Measurements from ENCODE around the gene EMC8. TPM values are rescaled to one million over a fixed set of nuclear protein-coding genes. Genes with fewer than 3 reads are reported as not detected.

The EMC8 gene
- total RNA-seq, 4 donors from 2014 or later = 27.9 to 40.0 (median 31.8) TPM

DNA sequence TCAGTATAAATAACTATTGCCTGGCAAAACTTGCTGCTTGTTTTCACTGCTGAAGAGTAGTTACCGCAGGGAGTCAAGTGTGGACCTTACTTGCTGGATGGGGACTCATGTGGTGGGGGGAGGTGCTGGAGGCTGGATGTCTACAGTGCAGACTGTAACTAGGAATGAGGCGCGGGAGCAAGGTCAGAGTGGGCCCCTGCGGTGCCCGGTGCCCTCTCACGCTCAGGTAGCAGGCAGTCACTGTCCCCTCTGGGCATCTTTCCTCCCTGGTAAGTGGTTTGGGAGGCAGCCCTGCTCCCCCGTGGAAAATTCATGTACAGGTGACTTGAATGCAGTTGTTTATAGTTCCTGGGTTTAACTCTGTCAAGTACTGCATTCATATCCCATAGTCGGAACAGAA is 4.6 kb downstream of the EMC8 start:
- in situ Hi-C loops (cut with MboI; ENCODE audit: low pct_ligation_motif_present in 1 of 4, low pct_unique_long_range_greater_than_20kb in 1 of 4, low sequenced_read_pairs in 3 of 4) (no loop called here), intact Hi-C loops (cut with DNase I; ENCODE audit: low total_unique reads) (no loop called here)
- H3K9me3 ChIP-seq = no peaks in the 10 kb centered on the region
- H3K4me3 ChIP-seq = no peak overlapping the region
- no peak overlapping the region for H3K27ac ChIP-seq
- no peak for DNase-seq
- WGBS, 2 donors (ENCODE audit: low coverage in 1 of 2) = 91% methylated on average over 8 of the region's 8 CpGs; no CpG with 5 or more reads in 1 of the 2 donors
- H3K4me1 ChIP-seq = peaks cover 9 to 19% (median 12%) of the 10 kb centered on the region in 4 donors
- H3K36me3 ChIP-seq = peaks cover 0 to 6% (median 0%) of the 10 kb centered on the region in 4 donors
- no peaks in the 10 kb centered on the region for H3K27me3 ChIP-seq
- TF ChIP-seq POLR2A (IDR thresholded peaks at IDR 0.05) (no peak), POLR2AphosphoS5 (IDR thresholded peaks at IDR 0.05) (no peak), EP300 (IDR thresholded peaks at IDR 0.05; ENCODE audit: low read depth) (no peak)
- TF ChIP-seq, protein P1, sequence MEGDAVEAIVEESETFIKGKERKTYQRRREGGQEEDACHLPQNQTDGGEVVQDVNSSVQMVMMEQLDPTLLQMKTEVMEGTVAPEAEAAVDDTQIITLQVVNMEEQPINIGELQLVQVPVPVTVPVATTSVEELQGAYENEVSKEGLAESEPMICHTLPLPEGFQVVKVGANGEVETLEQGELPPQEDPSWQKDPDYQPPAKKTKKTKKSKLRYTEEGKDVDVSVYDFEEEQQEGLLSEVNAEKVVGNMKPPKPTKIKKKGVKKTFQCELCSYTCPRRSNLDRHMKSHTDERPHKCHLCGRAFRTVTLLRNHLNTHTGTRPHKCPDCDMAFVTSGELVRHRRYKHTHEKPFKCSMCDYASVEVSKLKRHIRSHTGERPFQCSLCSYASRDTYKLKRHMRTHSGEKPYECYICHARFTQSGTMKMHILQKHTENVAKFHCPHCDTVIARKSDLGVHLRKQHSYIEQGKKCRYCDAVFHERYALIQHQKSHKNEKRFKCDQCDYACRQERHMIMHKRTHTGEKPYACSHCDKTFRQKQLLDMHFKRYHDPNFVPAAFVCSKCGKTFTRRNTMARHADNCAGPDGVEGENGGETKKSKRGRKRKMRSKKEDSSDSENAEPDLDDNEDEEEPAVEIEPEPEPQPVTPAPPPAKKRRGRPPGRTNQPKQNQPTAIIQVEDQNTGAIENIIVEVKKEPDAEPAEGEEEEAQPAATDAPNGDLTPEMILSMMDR (IDR thresholded peaks at IDR 0.05) = no peak

DNA sequence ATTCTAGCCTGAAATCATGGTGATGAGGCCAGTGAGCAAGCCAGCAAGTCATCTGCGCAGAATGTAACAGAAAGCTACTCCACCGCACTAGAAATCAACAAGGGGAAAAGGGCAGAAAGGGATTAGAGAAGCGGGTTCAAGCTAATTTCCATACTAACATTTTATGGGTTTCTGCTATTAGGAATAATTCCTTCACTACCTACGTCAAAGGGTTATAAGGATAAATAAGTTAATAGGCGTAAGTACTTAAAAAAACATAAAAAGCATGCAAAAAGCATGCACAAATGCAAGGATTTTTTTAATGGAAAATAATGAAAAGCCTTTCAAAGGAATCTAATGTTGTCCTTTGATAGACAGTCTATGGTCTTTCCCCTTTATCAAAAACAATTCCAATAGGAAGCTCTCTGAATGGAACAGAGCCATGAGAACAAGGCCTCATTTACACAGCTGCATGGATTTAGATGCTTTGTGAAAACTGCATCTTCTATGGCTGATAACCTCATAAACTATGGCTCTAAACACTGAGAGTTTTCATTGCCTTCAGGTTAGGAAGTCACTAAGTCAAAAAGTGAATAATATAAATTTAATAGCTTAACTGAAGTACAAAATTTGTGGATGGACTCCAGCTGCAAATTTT is 5.6 kb downstream of the EMC8 start:
- H3K27ac ChIP-seq = no peak overlapping the region
- intact Hi-C loops (cut with DNase I; ENCODE audit: low total_unique reads) = no loop called here
- 94 to 98% methylated on average over 4 to 5 of the region's 5 CpGs for WGBS, 2 donors (ENCODE audit: low coverage in 1 of 2)

DNA sequence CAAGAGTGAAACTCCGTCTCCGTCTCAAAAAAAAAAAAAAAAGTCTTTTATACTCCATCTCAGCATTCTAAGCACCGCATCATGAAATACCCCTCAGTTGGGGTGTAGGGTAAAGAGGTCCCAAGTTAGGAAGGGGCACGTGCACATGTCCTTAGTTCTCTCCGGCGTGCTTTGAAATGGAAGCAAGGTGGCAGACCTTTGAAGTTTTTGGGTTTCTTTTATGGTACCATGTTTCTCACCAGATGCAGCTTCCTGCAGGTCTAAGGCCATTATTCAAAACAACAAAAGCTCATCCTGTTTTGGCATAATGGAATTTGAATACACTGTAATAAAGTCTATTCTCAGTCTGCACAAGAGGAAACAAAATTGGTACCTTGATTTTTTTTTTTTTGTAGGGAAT is 9.6 kb downstream of the EMC8 start:
- Histone ChIP-seq H3K4me3 (no peak overlapping the region), H3K9me3 (no peaks in the 10 kb centered on the region), H3K27ac (no peak overlapping the region), H3K4me1 (no peaks in the 10 kb centered on the region), H3K27me3 (no peaks in the 10 kb centered on the region), H3K36me3 (peaks cover 0 to 16% (median 6%) of the 10 kb centered on the region in 4 donors)
- in situ Hi-C loops (cut with MboI; ENCODE audit: low pct_ligation_motif_present in 1 of 4, low pct_unique_long_range_greater_than_20kb in 1 of 4, low sequenced_read_pairs in 3 of 4) = no loop called here
- intact Hi-C loops (cut with DNase I; ENCODE audit: low total_unique reads) = no loop called here
- TF ChIP-seq, protein P1 (IDR thresholded peaks at IDR 0.05) = no peak
- TF ChIP-seq EP300 (IDR thresholded peaks at IDR 0.05; ENCODE audit: low read depth) (no peak), POLR2A (IDR thresholded peaks at IDR 0.05) (no peak), POLR2AphosphoS5 (IDR thresholded peaks at IDR 0.05) (no peak)
- WGBS, 2 donors (ENCODE audit: low coverage in 1 of 2) = 92 to 94% methylated on average over 6 of the region's 6 CpGs
- no peak for DNase-seq

More for the DNA sequence above, 5.6 kb downstream of the EMC8 start:
- TF ChIP-seq EP300 (IDR thresholded peaks at IDR 0.05; ENCODE audit: low read depth) = no peak
- no peak for DNase-seq
- Histone ChIP-seq H3K9me3 (no peaks in the 10 kb centered on the region), H3K4me1 (peaks cover 9 to 17% (median 12%) of the 10 kb centered on the region in 4 donors), H3K36me3 (peaks cover 0 to 6% (median 0%) of the 10 kb centered on the region in 4 donors), H3K4me3 (no peak overlapping the region), H3K27me3 (no peaks in the 10 kb centered on the region)
- in situ Hi-C loops (cut with MboI; ENCODE audit: low pct_ligation_motif_present in 1 of 4, low pct_unique_long_range_greater_than_20kb in 1 of 4, low sequenced_read_pairs in 3 of 4) = no loop called here

DNA sequence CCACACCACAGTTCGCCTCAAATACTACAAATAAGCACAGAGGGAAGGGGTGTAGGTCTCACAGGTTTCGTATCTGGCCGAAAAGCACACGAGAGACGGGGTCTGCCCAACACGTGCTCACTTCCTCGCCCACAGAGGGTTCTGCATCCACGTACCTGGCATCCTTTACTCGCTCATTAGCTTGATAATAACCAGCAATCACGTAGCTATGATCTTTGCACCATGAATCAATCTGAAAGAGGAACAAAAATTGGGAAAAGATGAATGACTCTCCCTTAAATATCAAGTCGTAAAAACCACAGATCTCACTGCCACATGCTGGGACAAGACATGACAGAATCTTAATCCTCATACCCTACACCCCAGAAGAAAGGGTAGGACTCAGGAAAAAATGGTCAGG is 10.5 kb downstream of the EMC8 start:
- H3K9me3 ChIP-seq = no peaks in the 10 kb centered on the region
- no peak overlapping the region for H3K27ac ChIP-seq
- intact Hi-C loops (cut with DNase I; ENCODE audit: low total_unique reads) = no loop called here
- H3K4me1 ChIP-seq = no peaks in the 10 kb centered on the region
- DNase-seq = no peak
- in situ Hi-C loops (cut with MboI; ENCODE audit: low pct_ligation_motif_present in 1 of 4, low pct_unique_long_range_greater_than_20kb in 1 of 4, low sequenced_read_pairs in 3 of 4) = no loop called here
- H3K36me3 ChIP-seq = peaks cover 0 to 16% (median 6%) of the 10 kb centered on the region in 4 donors
- WGBS, 2 donors (ENCODE audit: low coverage in 1 of 2) = 87 to 92% methylated on average over 9 to 11 of the region's 11 CpGs
- TF ChIP-seq POLR2AphosphoS5 (IDR thresholded peaks at IDR 0.05) (no peak), EP300 (IDR thresholded peaks at IDR 0.05; ENCODE audit: low read depth) (no peak), POLR2A (IDR thresholded peaks at IDR 0.05) (no peak)
- TF ChIP-seq, protein P1 (IDR thresholded peaks at IDR 0.05) = no peak
- no peaks in the 10 kb centered on the region for H3K27me3 ChIP-seq
- H3K4me3 ChIP-seq = no peak overlapping the region
